Nephron progenitor cell (in vitro differentiated cells): ENCODE results near the gene RGL1.

ENCODE experiments used
- DNase-seq: peaks from one replicate; pipeline ENCODE4 v3.0.0; 2021
- H3K27ac Mint-ChIP-seq: 2 replicates; pipeline ENCODE4 v1.8.0; 2021; ENCODE audit warnings: mild to moderate bottlenecking, moderate library complexity, mixed read lengths
- H3K27me3 Mint-ChIP-seq: 2 replicates; pipeline ENCODE4 v1.8.0; 2021; ENCODE audit warnings: mild to moderate bottlenecking, low read depth, mixed read lengths; ENCODE audit not compliant: poor library complexity
- H3K36me3 Mint-ChIP-seq: 2 replicates; pipeline ENCODE4 v1.8.0; 2021; ENCODE audit warnings: low read depth, mixed read lengths
- H3K4me1 Mint-ChIP-seq: 2 replicates; pipeline ENCODE4 v1.8.0; 2021; ENCODE audit warnings: mixed read lengths
- H3K4me3 Mint-ChIP-seq: 2 replicates; pipeline ENCODE4 v1.8.0; 2021; ENCODE audit warnings: mild to moderate bottlenecking, moderate library complexity, mixed read lengths
- H3K9me3 Mint-ChIP-seq: 2 replicates; pipeline ENCODE4 v1.8.0; 2021; ENCODE audit warnings: mild to moderate bottlenecking, moderate library complexity, mixed read lengths
- TF ChIP-seq, protein P1 (sequence below): fragments of 200-600 bp; sonication (generic); IDR thresholded peaks from 2 replicates; pipeline ENCODE4 v1.5.0; 2021; ENCODE audit warnings: antibody characterized with exemption

Gene RGL1

DNA sequence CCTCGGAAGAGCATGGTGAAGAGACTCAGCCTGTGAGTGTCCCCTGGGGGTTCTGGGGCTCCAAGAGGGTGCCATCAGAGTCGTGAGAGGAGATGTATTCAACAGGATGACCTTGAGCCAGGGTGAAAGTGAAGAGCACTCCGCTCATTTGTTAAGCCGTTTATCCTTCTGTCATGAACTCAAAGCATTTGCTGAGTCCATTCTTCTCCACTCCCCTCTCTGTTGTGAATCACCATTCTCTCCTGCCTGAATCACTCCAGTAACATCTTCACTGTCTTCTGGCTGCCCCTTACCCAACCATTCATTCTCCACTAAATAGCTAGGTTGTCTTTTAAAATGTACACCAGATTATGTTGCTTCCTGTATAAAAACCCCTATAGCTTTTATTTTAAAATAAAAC is 102.2 kb downstream of the RGL1 start:
- Mint-ChIP-seq H3K27me3 (no peaks in the 10 kb centered on the region), H3K36me3 (peaks cover 69% of the 10 kb centered on the region), H3K9me3 (no peaks in the 10 kb centered on the region), H3K4me1 (no peaks in the 10 kb centered on the region), H3K27ac (no peak overlapping the region), H3K4me3 (no peak overlapping the region)
- TF ChIP-seq, protein P1, sequence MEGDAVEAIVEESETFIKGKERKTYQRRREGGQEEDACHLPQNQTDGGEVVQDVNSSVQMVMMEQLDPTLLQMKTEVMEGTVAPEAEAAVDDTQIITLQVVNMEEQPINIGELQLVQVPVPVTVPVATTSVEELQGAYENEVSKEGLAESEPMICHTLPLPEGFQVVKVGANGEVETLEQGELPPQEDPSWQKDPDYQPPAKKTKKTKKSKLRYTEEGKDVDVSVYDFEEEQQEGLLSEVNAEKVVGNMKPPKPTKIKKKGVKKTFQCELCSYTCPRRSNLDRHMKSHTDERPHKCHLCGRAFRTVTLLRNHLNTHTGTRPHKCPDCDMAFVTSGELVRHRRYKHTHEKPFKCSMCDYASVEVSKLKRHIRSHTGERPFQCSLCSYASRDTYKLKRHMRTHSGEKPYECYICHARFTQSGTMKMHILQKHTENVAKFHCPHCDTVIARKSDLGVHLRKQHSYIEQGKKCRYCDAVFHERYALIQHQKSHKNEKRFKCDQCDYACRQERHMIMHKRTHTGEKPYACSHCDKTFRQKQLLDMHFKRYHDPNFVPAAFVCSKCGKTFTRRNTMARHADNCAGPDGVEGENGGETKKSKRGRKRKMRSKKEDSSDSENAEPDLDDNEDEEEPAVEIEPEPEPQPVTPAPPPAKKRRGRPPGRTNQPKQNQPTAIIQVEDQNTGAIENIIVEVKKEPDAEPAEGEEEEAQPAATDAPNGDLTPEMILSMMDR: no peak
- DNase-seq: no peak

GRCh38 chr1:183908079-183908478 is 103.2 kb downstream of the RGL1 start:
- H3K9me3 Mint-ChIP-seq: no peaks in the 10 kb centered on the region
- no peak overlapping the region for H3K27ac Mint-ChIP-seq
- TF ChIP-seq, protein P1: no peak
- no peaks in the 10 kb centered on the region for H3K27me3 Mint-ChIP-seq
- H3K36me3 Mint-ChIP-seq: peaks cover 75% of the 10 kb centered on the region
- no peak for DNase-seq
- no peak overlapping the region for H3K4me3 Mint-ChIP-seq
- H3K4me1 Mint-ChIP-seq: no peaks in the 10 kb centered on the region

- Mint-ChIP-seq H3K27ac (no peak overlapping the region), H3K27me3 (no peaks in the 10 kb centered on the region), H3K9me3 (no peaks in the 10 kb centered on the region), H3K36me3 (peaks cover 71% of the 10 kb centered on the region), H3K4me3 (no peak overlapping the region), H3K4me1 (no peaks in the 10 kb centered on the region)
- DNase-seq: no peak
- TF ChIP-seq, protein P1: no peak
Measured at GRCh38 chr1:183909672-183910071, 104.8 kb downstream of the RGL1 start.

- TF ChIP-seq, protein P1: no peak
- Mint-ChIP-seq H3K4me3 (no peak overlapping the region), H3K27ac (no peak overlapping the region), H3K9me3 (no peaks in the 10 kb centered on the region), H3K36me3 (peaks cover 60% of the 10 kb centered on the region), H3K27me3 (no peaks in the 10 kb centered on the region), H3K4me1 (peaks cover 2% of the 10 kb centered on the region)
- DNase-seq: no peak
Measured at GRCh38 chr1:183910845-183911244, 105.9 kb downstream of the RGL1 start.

GRCh38 chr1:183911285-183911684 is 106.4 kb downstream of the RGL1 start:
- no peak for DNase-seq
- Mint-ChIP-seq H3K4me3 (no peak overlapping the region), H3K4me1 (peaks cover 7% of the 10 kb centered on the region), H3K27ac (no peak overlapping the region), H3K36me3 (peaks cover 57% of the 10 kb centered on the region), H3K9me3 (no peaks in the 10 kb centered on the region), H3K27me3 (no peaks in the 10 kb centered on the region)
- TF ChIP-seq, protein P1: no peak

DNA sequence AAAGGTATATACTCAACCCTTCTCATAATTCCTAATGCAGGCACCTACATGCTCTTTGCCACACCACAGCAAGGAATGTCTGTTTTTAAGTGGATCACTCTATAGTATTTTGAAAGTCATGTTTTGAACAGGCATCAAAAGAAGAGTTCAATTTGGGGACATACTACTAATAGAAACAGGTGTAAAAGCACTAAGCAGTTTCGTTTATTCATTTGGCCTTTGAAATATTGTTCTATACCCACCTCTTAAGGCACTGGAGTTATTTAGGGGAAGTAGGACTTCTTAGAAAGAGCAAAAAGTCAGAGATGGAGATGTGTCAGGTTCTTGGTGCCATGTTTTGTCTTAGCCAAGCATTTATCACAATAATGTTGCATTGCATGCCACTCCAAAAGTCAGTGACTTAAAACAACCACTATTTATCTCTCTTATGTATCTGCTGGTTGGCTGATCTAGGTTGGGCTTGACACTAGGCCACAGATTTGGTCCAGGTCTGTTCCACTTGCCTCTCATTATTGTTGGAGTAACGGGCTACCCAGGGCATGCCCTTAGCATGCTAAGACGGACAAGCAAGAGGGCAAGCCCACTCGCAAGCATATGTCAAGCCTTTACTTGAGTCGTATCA is 107.5 kb downstream of the RGL1 start:
- H3K4me1 Mint-ChIP-seq: peaks cover 8% of the 10 kb centered on the region

More for the DNA sequence above, 107.5 kb downstream of the RGL1 start:
- TF ChIP-seq, protein P1: no peak
- Mint-ChIP-seq H3K36me3 (peaks cover 46% of the 10 kb centered on the region), H3K4me3 (no peak overlapping the region), H3K27ac (no peak overlapping the region), H3K9me3 (no peaks in the 10 kb centered on the region), H3K27me3 (no peaks in the 10 kb centered on the region)
- DNase-seq: no peak
